GM12878 (cell line): Measurements from ENCODE around the gene COG2. TPM values are rescaled to one million over a fixed set of nuclear protein-coding genes. Genes with fewer than 3 reads are reported as not detected.

Source experiments
- ATAC-seq: fragments of 200-7000 bp; cut with Tn5 transposase; 3 replicates; pipeline ENCODE4 v1.9.1; 2020; ENCODE audit warnings: mild to moderate bottlenecking, moderate library complexity
- BruUV-seq: library from RNA; stranded (reverse); fragments of 400-500 nt; replicated peaks from 2 replicates; lab custom pipeline; 2021; lab: Mats Ljungman, UMichigan
- CTCF ChIA-PET: fragments of 300-600 bp; sonication (Branson Sonifier 250); formaldehyde crosslinking; extraction: SDS; loops from one replicate; lab custom pipeline; 2021; ENCODE audit warnings: inconsistent platforms; lab: Yijun Ruan, JAX
- POLR2A ChIA-PET: fragments of 350-600 bp; formaldehyde crosslinking; extraction: SDS; loops from one replicate; lab custom pipeline; 2021; ENCODE audit warnings: inconsistent platforms; lab: Charles Lee
- RAD21 ChIA-PET: fragments of 300-600 bp; sonication (Branson Sonifier 250); formaldehyde crosslinking; loops from one replicate; lab custom pipeline; 2023; ENCODE audit warnings: antibody characterized with exemption; ENCODE audit not compliant: unreplicated experiment; lab: Charles Lee
- SMC1A ChIA-PET: fragments of 300-600 bp; sonication (Branson Sonifier 250); formaldehyde crosslinking; loops from one replicate; lab custom pipeline; 2023; ENCODE audit not compliant: unreplicated experiment, uncharacterized antibody; lab: Charles Lee
- DNase-seq: peaks from one replicate; pipeline ENCODE4 v3.0.0-alpha.2; 2011; ENCODE audit warnings: low read depth, low spot score
- FAIRE-seq: peaks from 3 replicates; lab custom pipeline; 2011; peaks lifted over from hg19 to GRCh38; lab: Jason Lieb, UNC
- H2AFZ ChIP-seq: 2 replicates; pipeline ENCODE4 v1.6.0; 2011; ENCODE audit warnings: low read depth, low read length, control low read depth; ENCODE audit not compliant: control insufficient read depth
- H3K27ac ChIP-seq: 2 replicates; pipeline ENCODE4 v1.5.1; 2011; ENCODE audit warnings: control low read depth; ENCODE audit not compliant: control insufficient read depth, insufficient read depth
- H3K27me3 ChIP-seq, 2 experiments: replicated peaks in 1 of 2; 2 replicates each; pipeline versions ENCODE4 v1.6.0 to v1.6.1; 2011; ENCODE audit warnings: low read length in 1 of 2; ENCODE audit not compliant: control insufficient read depth in 2 of 2, insufficient read depth in 2 of 2
- H3K36me3 ChIP-seq, 2 experiments: 2 replicates each; pipeline ENCODE4 v1.5.1; 2011; ENCODE audit warnings: low read length in 1 of 2; ENCODE audit not compliant: control insufficient read depth in 2 of 2, insufficient read depth in 2 of 2
- H3K4me1 ChIP-seq: 2 replicates; pipeline ENCODE4 v1.6.1; 2011; ENCODE audit warnings: mild to moderate bottlenecking, low read length, moderate library complexity, mixed read lengths; ENCODE audit not compliant: control insufficient read depth, insufficient read depth
- H3K4me2 ChIP-seq: 2 replicates; pipeline ENCODE4 v1.6.0; 2011; ENCODE audit warnings: control low read depth; ENCODE audit not compliant: control insufficient read depth, insufficient read depth
- H3K4me3 ChIP-seq: fragments of 200-600 bp; sonication (generic); 2 replicates; pipeline ENCODE4 v1.5.1; 2016
- H3K79me2 ChIP-seq: 2 replicates; pipeline ENCODE4 v1.6.0; 2011; ENCODE audit warnings: low read length; ENCODE audit not compliant: control insufficient read depth, insufficient read depth
- H3K9ac ChIP-seq: 2 replicates; pipeline ENCODE4 v1.8.0; 2011; ENCODE audit warnings: low read length, control low read depth, mixed read lengths; ENCODE audit not compliant: control insufficient read depth, insufficient read depth
- H3K9me3 ChIP-seq: replicated peaks from 3 replicates; pipeline ENCODE4 v1.5.1; 2011; ENCODE audit warnings: mild to moderate bottlenecking, low read length; ENCODE audit not compliant: control insufficient read depth, insufficient read depth
- H4K20me1 ChIP-seq: 2 replicates; pipeline ENCODE4 v1.6.0; 2011; ENCODE audit not compliant: control insufficient read depth, insufficient read depth
- DPF2 ChIP-seq: fragments of 450-650 bp; IDR thresholded peaks from 2 replicates; pipeline ENCODE4 v1.6.1; 2017; ENCODE audit warnings: mild to moderate bottlenecking
- HDAC2 ChIP-seq: fragments of 200-600 bp; sonication (generic); IDR thresholded peaks from 2 replicates; pipeline ENCODE4 v1.6.1; 2017
- MXI1 ChIP-seq: fragments of 150-350 bp; IDR thresholded peaks from 2 replicates; pipeline ENCODE4 v1.6.1; 2011; ENCODE audit warnings: low read depth, mild to moderate bottlenecking, inconsistent platforms, low read length, improper control_type of control experiment
- MYC ChIP-seq: IDR thresholded peaks from 2 replicates; pipeline ENCODE4 v1.6.1; 2011; ENCODE audit warnings: mild to moderate bottlenecking, low read length, moderate library complexity, inconsistent platforms; ENCODE audit not compliant: insufficient read depth, insufficient replicate concordance, insufficient read length, severe bottlenecking
- NFXL1 ChIP-seq: fragments of 450-650 bp; IDR thresholded peaks from 2 replicates; pipeline ENCODE4 v1.6.1; 2017; ENCODE audit warnings: antibody characterized with exemption, mild to moderate bottlenecking, borderline replicate concordance
- NFYB ChIP-seq: IDR thresholded peaks from 2 replicates; pipeline ENCODE4 v1.6.1; 2011; ENCODE audit warnings: low read depth, mild to moderate bottlenecking, low read length, improper control_type of control experiment, moderate library complexity; ENCODE audit not compliant: insufficient read depth
- POU2F2 ChIP-seq: IDR thresholded peaks from 3 replicates; pipeline ENCODE4 v1.6.1; 2011; ENCODE audit warnings: low read depth, mild to moderate bottlenecking, low read length, borderline replicate concordance
- RAD21 ChIP-seq: IDR thresholded peaks from 2 replicates; pipeline ENCODE4 v1.6.1; 2011; ENCODE audit warnings: mild to moderate bottlenecking, low read depth, low read length, moderate library complexity; ENCODE audit not compliant: insufficient read depth
- RAD51 ChIP-seq: fragments of 450-650 bp; IDR thresholded peaks from 2 replicates; pipeline ENCODE4 v1.6.1; 2016; ENCODE audit warnings: moderate library complexity, mild to moderate bottlenecking, inconsistent platforms
- ZSCAN29 ChIP-seq: fragments of 450-650 bp; IDR thresholded peaks from 2 replicates; pipeline ENCODE4 v1.6.1; 2017; ENCODE audit warnings: mild to moderate bottlenecking, moderate library complexity
- WGBS: methylation state at CpG from one replicate; pipeline ENCODE4 v1.1.6; 2016; ENCODE audit warnings: low lambda C conversion rate; ENCODE audit not compliant: insufficient replicate concordance, insufficient coverage; ENCODE audit errors: missing lambda C conversion rate; 5-methylcytosine and 5-hydroxymethylcytosine counted together
- in situ Hi-C: fragments of 300-500 bp; cut with MboI; formaldehyde crosslinking; loops from 9 replicates; pipeline ENCODE4 v1.14.3; 2018; ENCODE audit warnings: mixed read lengths
- intact Hi-C: fragments of 100-400 bp; cut with micrococcal nuclease; formaldehyde crosslinking; loops from one replicate; pipeline ENCODE4 v1.14.2; 2022; ENCODE audit not compliant: unreplicated experiment
- polyA plus RNA-seq, 11 experiments: library from polyadenylated mRNA; depleted of rRNA in 4 of 11; unstranded in 6 of 11; stranded (reverse) in 5 of 11; fragments of >200 nt; fragmentation: Nextera tagmentation in 4 of 11; fragmentation: Illumina TruSeq in 1 of 11; extraction: Ambion mirVana in 4 of 11; extraction: Trizol in 1 of 11; gene quantifications; 1 replicate in 1 of 11; 2 replicates in 10 of 11; pipeline versions ENCODE4 v1.2.1 to v1.2.3, GENCODE V29; 2011 to 2016; ENCODE audit warnings: inconsistent platforms in 2 of 11, missing spikeins in 2 of 11, low read depth in 1 of 11
- total RNA-seq, 4 experiments: library from RNA; depleted of rRNA in 3 of 4; stranded (reverse); fragments of >200 nt in 3 of 4; fragmentation: Illumina TruSeq in 1 of 4; extraction: Trizol in 1 of 4; gene quantifications; 2 replicates each; pipeline versions ENCODE4 v1.2.1 to v1.2.3, GENCODE V29; 2013 to 2021
- TF ChIP-seq, protein P1 (sequence below): fragments of 450-650 bp; IDR thresholded peaks from 2 replicates; pipeline ENCODE4 v1.6.1; 2017; ENCODE audit warnings: borderline replicate concordance
- TF ChIP-seq, protein P2 (sequence below): IDR thresholded peaks from 2 replicates; pipeline ENCODE4 v1.6.1; 2011; ENCODE audit warnings: low read depth, low read length, improper control_type of control experiment, borderline replicate concordance
- TF ChIP-seq, protein P3 (sequence below): IDR thresholded peaks from 2 replicates; pipeline ENCODE4 v1.6.1; 2011; ENCODE audit warnings: borderline replicate concordance, low read depth, mild to moderate bottlenecking, moderate library complexity, low read length; ENCODE audit not compliant: insufficient read depth, poor library complexity, severe bottlenecking

Gene COG2
- total and polyA plus RNA-seq, 10 of the 15 experiments (the other 5 are each of a cell fraction or from before 2014, with no cell fraction given) = 15.0 to 31.5 (median 28.3) TPM

DNA sequence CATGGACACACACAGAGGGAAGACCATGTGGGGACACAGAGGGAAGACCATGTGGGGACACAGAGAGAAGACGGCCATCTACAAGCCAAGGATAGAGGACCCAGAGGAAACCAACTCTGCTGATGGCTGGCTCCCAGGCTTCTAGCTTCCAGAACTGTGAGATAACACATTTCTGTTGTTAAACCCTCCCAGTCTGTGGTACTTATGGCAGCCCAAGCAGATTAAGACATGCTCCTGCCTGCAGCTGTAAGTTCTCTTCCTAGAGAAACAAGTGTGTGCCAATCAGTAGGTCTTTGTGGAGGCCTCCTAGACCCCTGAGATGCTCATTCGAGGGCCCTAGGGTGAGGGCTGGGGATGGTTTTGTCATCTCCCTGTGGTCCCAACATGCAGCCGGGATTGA is 69.0 kb downstream of the COG2 start (continued):
- TF ChIP-seq, protein P1, sequence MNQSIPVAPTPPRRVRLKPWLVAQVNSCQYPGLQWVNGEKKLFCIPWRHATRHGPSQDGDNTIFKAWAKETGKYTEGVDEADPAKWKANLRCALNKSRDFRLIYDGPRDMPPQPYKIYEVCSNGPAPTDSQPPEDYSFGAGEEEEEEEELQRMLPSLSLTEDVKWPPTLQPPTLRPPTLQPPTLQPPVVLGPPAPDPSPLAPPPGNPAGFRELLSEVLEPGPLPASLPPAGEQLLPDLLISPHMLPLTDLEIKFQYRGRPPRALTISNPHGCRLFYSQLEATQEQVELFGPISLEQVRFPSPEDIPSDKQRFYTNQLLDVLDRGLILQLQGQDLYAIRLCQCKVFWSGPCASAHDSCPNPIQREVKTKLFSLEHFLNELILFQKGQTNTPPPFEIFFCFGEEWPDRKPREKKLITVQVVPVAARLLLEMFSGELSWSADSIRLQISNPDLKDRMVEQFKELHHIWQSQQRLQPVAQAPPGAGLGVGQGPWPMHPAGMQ = no peak
- TF ChIP-seq MYC (no peak), ZSCAN29 (no peak), MXI1 (no peak)

DNA sequence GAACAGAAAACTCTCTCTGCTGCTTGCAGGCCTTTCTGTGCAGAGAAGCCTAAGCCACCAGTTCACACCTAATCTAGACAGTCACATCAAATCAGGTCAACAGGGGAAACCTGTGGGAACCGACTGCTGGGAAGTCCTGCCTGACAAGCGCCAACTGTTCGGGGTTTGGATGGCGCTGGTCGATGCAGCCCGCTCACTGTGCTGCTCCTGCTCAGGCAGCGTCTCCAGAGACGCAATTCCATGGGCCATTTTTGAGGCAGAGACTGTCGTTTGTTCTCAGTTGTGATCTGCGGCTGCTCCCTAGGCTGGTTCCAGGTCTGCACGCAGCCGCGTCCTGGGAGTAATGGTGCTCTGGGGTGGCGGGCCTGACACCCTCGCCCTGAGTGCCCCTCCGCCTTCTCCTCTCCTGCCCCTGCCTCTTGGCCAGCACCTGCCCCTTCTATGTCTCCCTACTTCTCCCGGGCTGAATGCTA is 70.2 kb downstream of the COG2 start:
- no peak for ATAC-seq
- CTCF ChIA-PET = no interaction called here
- no peak overlapping the region for H3K27ac ChIP-seq
- DNase-seq = no peak
- no peak overlapping the region for H3K4me2 ChIP-seq
- no TSS peak for BruUV-seq
- POLR2A ChIA-PET = no interaction called here
- no peak overlapping the region for H3K4me3 ChIP-seq
- TF ChIP-seq NFYB = no peak
- TF ChIP-seq DPF2 = no peak
- no peak for TF ChIP-seq RAD51
- TF ChIP-seq, protein P2, sequence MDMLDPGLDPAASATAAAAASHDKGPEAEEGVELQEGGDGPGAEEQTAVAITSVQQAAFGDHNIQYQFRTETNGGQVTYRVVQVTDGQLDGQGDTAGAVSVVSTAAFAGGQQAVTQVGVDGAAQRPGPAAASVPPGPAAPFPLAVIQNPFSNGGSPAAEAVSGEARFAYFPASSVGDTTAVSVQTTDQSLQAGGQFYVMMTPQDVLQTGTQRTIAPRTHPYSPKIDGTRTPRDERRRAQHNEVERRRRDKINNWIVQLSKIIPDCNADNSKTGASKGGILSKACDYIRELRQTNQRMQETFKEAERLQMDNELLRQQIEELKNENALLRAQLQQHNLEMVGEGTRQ = no peak
- TF ChIP-seq HDAC2 = no peak
- no peak for TF ChIP-seq NFXL1
- TF ChIP-seq, protein P3, sequence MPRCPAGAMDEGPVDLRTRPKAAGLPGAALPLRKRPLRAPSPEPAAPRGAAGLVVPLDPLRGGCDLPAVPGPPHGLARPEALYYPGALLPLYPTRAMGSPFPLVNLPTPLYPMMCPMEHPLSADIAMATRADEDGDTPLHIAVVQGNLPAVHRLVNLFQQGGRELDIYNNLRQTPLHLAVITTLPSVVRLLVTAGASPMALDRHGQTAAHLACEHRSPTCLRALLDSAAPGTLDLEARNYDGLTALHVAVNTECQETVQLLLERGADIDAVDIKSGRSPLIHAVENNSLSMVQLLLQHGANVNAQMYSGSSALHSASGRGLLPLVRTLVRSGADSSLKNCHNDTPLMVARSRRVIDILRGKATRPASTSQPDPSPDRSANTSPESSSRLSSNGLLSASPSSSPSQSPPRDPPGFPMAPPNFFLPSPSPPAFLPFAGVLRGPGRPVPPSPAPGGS = no peak
- no peak for TF ChIP-seq POU2F2
- TF ChIP-seq RAD21 = no peak
- RAD21 ChIA-PET = no interaction called here
- H3K9me3 ChIP-seq = no peaks in the 10 kb centered on the region
- H4K20me1 ChIP-seq = no peaks in the 10 kb centered on the region
- SMC1A ChIA-PET = no interaction called here
- no peaks in the 10 kb centered on the region for H3K36me3 ChIP-seq
- no peaks in the 10 kb centered on the region for H3K4me1 ChIP-seq
- in situ Hi-C loops (no loop called here), intact Hi-C loops (no loop called here)
- H3K27me3 ChIP-seq = peaks cover 0 to 3% of the 10 kb centered on the region in 2 experiments; a peak in 2 of 4 replicates
- H2AFZ ChIP-seq = no peak overlapping the region
- no peak for FAIRE-seq
- no peaks in the 10 kb centered on the region for H3K79me2 ChIP-seq
- WGBS = 57% methylated on average over 17 of the region's 17 CpGs
- no peak overlapping the region for H3K9ac ChIP-seq
